IMR-90 (cell line): Measurements from ENCODE around the gene ANKRD33B. TPM values are rescaled to one million over a fixed set of nuclear protein-coding genes. Genes with fewer than 3 reads are reported as not detected.

Source experiments
- ATAC-seq: fragments of 200-7000 bp; cut with Tn5 transposase; 2 replicates; pipeline ENCODE4 v1.9.1; 2020; ENCODE audit warnings: low read depth, mild to moderate bottlenecking, moderate library complexity
- BruUV-seq: library from RNA; stranded (reverse); fragments of 400-500 nt; replicated peaks from 2 replicates; lab custom pipeline; 2021; lab: Mats Ljungman, UMichigan
- CTCF ChIA-PET: fragments of 300-600 bp; formaldehyde crosslinking; extraction: SDS; loops from one replicate; lab custom pipeline; 2021; ENCODE audit warnings: antibody characterized with exemption; lab: Yijun Ruan, JAX
- POLR2A ChIA-PET: fragments of 300-600 bp; sonication (Branson Sonifier 250); formaldehyde crosslinking; loops from one replicate; lab custom pipeline; 2022; ENCODE audit warnings: antibody characterized with exemption; ENCODE audit not compliant: unreplicated experiment; lab: Charles Lee
- DNase-seq: peaks from one replicate; pipeline ENCODE4 v3.0.0; 2013
- H2AFZ ChIP-seq: replicated peaks from 2 replicates; pipeline ENCODE3; 2013; ENCODE audit warnings: low read length, mild to moderate bottlenecking; ENCODE audit not compliant: poor library complexity
- H2AK5ac ChIP-seq: 2 replicates; pipeline ENCODE4 v1.6.1; 2013; ENCODE audit warnings: low read depth, low read length, inconsistent platforms
- H2AK9ac ChIP-seq: replicated peaks from 2 replicates; pipeline ENCODE3; 2013; ENCODE audit warnings: mild to moderate bottlenecking, low read depth, low read length, moderate library complexity; ENCODE audit not compliant: poor library complexity
- H2BK120ac ChIP-seq: 2 replicates; pipeline ENCODE4 v1.6.1; 2013; ENCODE audit warnings: low read depth, low read length, inconsistent platforms
- H2BK15ac ChIP-seq: 3 replicates; pipeline ENCODE4 v1.6.1; 2013; ENCODE audit warnings: low read depth, low read length, inconsistent platforms
- H2BK20ac ChIP-seq: 2 replicates; pipeline ENCODE4 v1.6.1; 2013; ENCODE audit warnings: low read depth, mild to moderate bottlenecking, inconsistent platforms, low read length, moderate library complexity
- H2BK5ac ChIP-seq: 2 replicates; pipeline ENCODE4 v1.6.1; 2013; ENCODE audit warnings: mild to moderate bottlenecking, low read depth, low read length, inconsistent platforms; ENCODE audit not compliant: poor library complexity, severe bottlenecking
- H3K14ac ChIP-seq: replicated peaks from 2 replicates; pipeline ENCODE4 v1.6.1; 2013; ENCODE audit warnings: low read depth, low read length, inconsistent platforms
- H3K18ac ChIP-seq: 2 replicates; pipeline ENCODE4 v1.6.1; 2013; ENCODE audit warnings: low read depth, low read length, control low read depth
- H3K23ac ChIP-seq: 2 replicates; pipeline ENCODE4 v1.6.1; 2013; ENCODE audit warnings: low read depth, low read length, inconsistent platforms
- H3K27ac ChIP-seq: 2 replicates; pipeline ENCODE4 v1.5.1; 2013; ENCODE audit warnings: mild to moderate bottlenecking, control low read depth, low read length; ENCODE audit not compliant: insufficient read depth
- H3K27me3 ChIP-seq: 2 replicates; pipeline ENCODE4 v1.6.1; 2013; ENCODE audit warnings: low read length; ENCODE audit not compliant: control insufficient read depth, insufficient read depth
- H3K36me3 ChIP-seq: 2 replicates; pipeline ENCODE4 v1.6.1; 2013; ENCODE audit warnings: low read length, mixed read lengths; ENCODE audit not compliant: control insufficient read depth, insufficient read depth
- H3K4ac ChIP-seq: 2 replicates; pipeline ENCODE4 v1.6.1; 2013; ENCODE audit warnings: low read depth, low read length, inconsistent platforms
- H3K4me1 ChIP-seq: 2 replicates; pipeline ENCODE4 v1.6.1; 2013; ENCODE audit warnings: low read length, mixed read lengths; ENCODE audit not compliant: control insufficient read depth, insufficient read depth
- H3K4me2 ChIP-seq: 2 replicates; pipeline ENCODE4 v1.6.1; 2013; ENCODE audit warnings: low read depth, mild to moderate bottlenecking, control low read depth, low read length, moderate library complexity
- H3K4me3 ChIP-seq: 2 replicates; pipeline ENCODE4 v1.5.1; 2013; ENCODE audit warnings: low read depth, mild to moderate bottlenecking, control low read depth, low read length, moderate library complexity; ENCODE audit not compliant: insufficient read depth
- H3K56ac ChIP-seq: 2 replicates; pipeline ENCODE4 v1.6.1; 2013; ENCODE audit warnings: low read length, inconsistent platforms; ENCODE audit not compliant: insufficient read depth; ENCODE audit errors: extremely low read depth
- H3K79me1 ChIP-seq, 2 experiments: 2 replicates each; pipeline ENCODE4 v1.6.1; 2013; ENCODE audit warnings: low read length in 2 of 2, inconsistent platforms in 1 of 2, low read depth in 1 of 2
- H3K9ac ChIP-seq: 2 replicates; pipeline ENCODE4 v1.6.1; 2013; ENCODE audit warnings: low read depth, low read length, control low read depth
- H3K9me1 ChIP-seq: 2 replicates; pipeline ENCODE4 v1.6.1; 2013; ENCODE audit warnings: low read length, inconsistent platforms; ENCODE audit not compliant: insufficient read depth
- H3K9me3 ChIP-seq: 2 replicates; pipeline ENCODE4 v1.6.1; 2013; ENCODE audit warnings: low read length; ENCODE audit not compliant: control insufficient read depth, insufficient read depth
- H4K20me1 ChIP-seq: 2 replicates; pipeline ENCODE4 v1.6.1; 2013; ENCODE audit warnings: low read length, inconsistent platforms; ENCODE audit not compliant: insufficient read depth
- H4K5ac ChIP-seq: 2 replicates; pipeline ENCODE4 v1.6.1; 2013; ENCODE audit warnings: mild to moderate bottlenecking, low read depth, low read length, control low read depth
- H4K8ac ChIP-seq, 2 experiments: 2 replicates each; pipeline ENCODE4 v1.6.1; 2013; ENCODE audit warnings: low read depth in 2 of 2, low read length in 2 of 2, control low read depth in 1 of 2, inconsistent platforms in 1 of 2
- H4K91ac ChIP-seq: 2 replicates; pipeline ENCODE4 v1.6.1; 2013; ENCODE audit warnings: low read depth, low read length, inconsistent platforms; ENCODE audit not compliant: insufficient read depth
- BHLHE40 ChIP-seq: fragments of 150-350 bp; IDR thresholded peaks from 2 replicates; pipeline ENCODE4 v1.6.1; 2016; ENCODE audit warnings: mild to moderate bottlenecking, low read depth, low read length
- CEBPB ChIP-seq: IDR thresholded peaks from 2 replicates; pipeline ENCODE4 v1.6.1; 2012; ENCODE audit warnings: low read depth, low read length, improper control_type of control experiment
- CHD1 ChIP-seq: IDR thresholded peaks from 2 replicates; pipeline ENCODE4 v1.6.1; 2012; ENCODE audit warnings: low read depth, low read length, improper control_type of control experiment
- FOS ChIP-seq: fragments of 150-350 bp; IDR thresholded peaks from 2 replicates; pipeline ENCODE4 v1.6.1; 2016; ENCODE audit warnings: low read depth, low read length
- MAZ ChIP-seq: IDR thresholded peaks from 2 replicates; pipeline ENCODE4 v1.6.1; 2012; ENCODE audit warnings: low read depth, mild to moderate bottlenecking, low read length, improper control_type of control experiment, moderate library complexity, borderline replicate concordance
- MXI1 ChIP-seq: IDR thresholded peaks from 2 replicates; pipeline ENCODE4 v1.6.1; 2012; ENCODE audit warnings: low read depth, mild to moderate bottlenecking, low read length, moderate library complexity, borderline replicate concordance
- RCOR1 ChIP-seq: IDR thresholded peaks from 2 replicates; pipeline ENCODE4 v1.6.1; 2012; ENCODE audit warnings: mild to moderate bottlenecking, low read length, improper control_type of control experiment; ENCODE audit not compliant: insufficient replicate concordance
- RFX5 ChIP-seq: IDR thresholded peaks from 2 replicates; pipeline ENCODE4 v1.8.0; 2012; ENCODE audit warnings: low read depth, mild to moderate bottlenecking, low read length, moderate library complexity
- SMC3 ChIP-seq: fragments of 150-350 bp; IDR thresholded peaks from 2 replicates; pipeline ENCODE4 v1.6.1; 2016; ENCODE audit warnings: low read depth, mild to moderate bottlenecking, antibody characterized with exemption, low read length, moderate library complexity
- WGBS, 2 experiments: methylation state at CpG; one replicate each; pipeline versions ENCODE4 v1.1.5 to v1.1.7; 2013; ENCODE audit warnings: missing lambda C conversion rate in 2 of 2; ENCODE audit not compliant: insufficient read length in 1 of 2; ENCODE audit errors: extremely low coverage in 2 of 2; 5-methylcytosine and 5-hydroxymethylcytosine counted together
- dilution Hi-C: fragments of 300-500 bp; cut with HindIII; formaldehyde crosslinking; loops from one replicate; pipeline ENCODE4 v1.14.3; 2018; ENCODE audit warnings: low sequenced_read_pairs; ENCODE audit not compliant: unreplicated experiment
- in situ Hi-C: fragments of 300-500 bp; cut with MboI; formaldehyde crosslinking; loops from 3 replicates; pipeline ENCODE4 v1.14.3; 2019; ENCODE audit warnings: low sequenced_read_pairs, inconsistent platforms, mixed read lengths
- intact Hi-C: fragments of 100-400 bp; cut with micrococcal nuclease; formaldehyde crosslinking; loops from 2 replicates; pipeline ENCODE4 v1.10.0; 2022
- polyA plus RNA-seq, 3 experiments: library from polyadenylated mRNA; depleted of rRNA; stranded (reverse); fragments of >200 nt; gene quantifications; 2 replicates each; pipeline ENCODE4 v1.2.3, GENCODE V29; 2012; ENCODE audit warnings: low replicate concordance in 1 of 3
- total RNA-seq: library from RNA; depleted of rRNA; stranded (reverse); fragments of >200 nt; gene quantifications from 2 replicates; pipeline ENCODE4 v1.2.3, GENCODE V29; 2012
- TF ChIP-seq, protein P1 (sequence below): fragments of 150-350 bp; IDR thresholded peaks from 2 replicates; pipeline ENCODE4 v1.6.1; 2017; ENCODE audit warnings: mild to moderate bottlenecking, antibody characterized with exemption, low read length, low read depth
- TF ChIP-seq, protein P2 (sequence below): conservative IDR thresholded peaks from 2 replicates; pipeline ENCODE4 v1.5.1; 2012; ENCODE audit warnings: mild to moderate bottlenecking, low read depth, low read length, improper control_type of control experiment

ANKRD33B gene
- total and polyA plus RNA-seq, 2 of the 4 experiments (the other 2 are of a cell fraction): 2.5 to 3.3 TPM

DNA sequence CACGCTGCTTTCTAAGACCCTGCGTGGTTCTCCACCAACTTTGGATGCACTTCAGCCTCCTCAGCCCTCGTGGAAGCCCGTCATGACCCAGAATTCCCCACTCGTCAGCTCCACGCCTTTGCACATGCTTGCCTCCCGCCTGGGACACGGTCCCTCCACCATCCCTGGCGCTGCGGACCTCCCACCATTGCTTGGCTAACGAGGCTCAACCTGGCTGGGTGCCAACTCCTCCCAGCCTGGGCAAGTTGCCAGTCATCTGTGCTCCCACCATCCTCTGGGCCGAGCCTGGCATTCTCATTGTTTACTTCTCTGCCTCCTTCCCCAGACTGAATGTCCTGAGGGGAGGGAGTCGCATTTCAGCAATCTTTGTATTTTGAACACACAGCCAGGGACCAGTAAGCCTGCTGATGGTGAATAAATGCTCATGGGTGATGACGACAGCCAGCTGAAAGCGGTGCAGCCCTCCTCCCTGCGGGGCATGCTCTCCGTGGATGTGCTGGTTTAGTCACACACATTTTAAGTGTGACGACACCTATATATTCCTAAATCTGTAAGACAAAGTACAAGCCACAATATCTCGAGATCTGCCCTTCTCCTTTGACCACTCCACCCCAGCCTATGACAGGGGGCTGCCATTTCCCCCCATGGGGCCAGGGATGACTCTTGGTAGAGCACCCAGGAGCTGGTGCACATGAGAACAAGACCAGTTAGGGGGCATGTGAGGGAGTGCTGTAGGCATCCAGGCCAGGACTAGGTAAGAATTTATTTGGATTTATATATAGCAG is 37.6 kb downstream of the ANKRD33B start:
- peak overlapping the region; percentile 77 for H2AK9ac ChIP-seq
- peak overlapping the region; percentile 67 for H2AK5ac ChIP-seq
- no peaks in the 10 kb centered on the region for H3K9me3 ChIP-seq
- 0 out of 2 replicates have a peak overlapping the region, but pooled peaks have one; percentile 14 for H2BK120ac ChIP-seq
- 0 out of 2 replicates have a peak overlapping the region, but pooled peaks have one; percentile 19 for H3K56ac ChIP-seq
- no peaks in the 10 kb centered on the region for H3K27me3 ChIP-seq
- peak overlapping the region; percentile 41; the same call in 1 of the 2 replicates for H3K14ac ChIP-seq
- in situ Hi-C loops: no loop called here
- H3K9ac ChIP-seq: no peak overlapping the region
- WGBS, 2 experiments: 36% methylated on average over 8 of the region's 19 CpGs; no CpG with 5 or more reads in 1 of the 2 experiments
- no peak overlapping the region for H4K5ac ChIP-seq
- peak overlapping the region; percentile 3 for H2BK5ac ChIP-seq
- peak overlapping the region in 1 of 2 experiments; percentile 13; a peak in 2 of 4 replicates for H4K8ac ChIP-seq
- peak; percentile 88 for ATAC-seq
- dilution Hi-C loops: no loop called here
- ChIA-PET POLR2A (no interaction called here), CTCF (no interaction called here)
- H2AFZ ChIP-seq: peak overlapping the region; percentile 84
- no TSS peak for BruUV-seq
- intact Hi-C loops: no loop called here
- H3K4me1 ChIP-seq: peaks cover 10% of the 10 kb centered on the region
- peak overlapping the region; percentile 7; the same call in 1 of the 2 replicates for H3K4me2 ChIP-seq
- TF ChIP-seq FOS (no peak), MXI1 (peak; percentile 45; the same call in 1 of the 2 replicates), CHD1 (no peak), MAZ (peak; percentile 40; the same call in 1 of the 2 replicates), BHLHE40 (no peak), RCOR1 (peak; percentile 71), CEBPB (peak; percentile 64), RFX5 (no peak), SMC3 (no peak)
- TF ChIP-seq, protein P1, sequence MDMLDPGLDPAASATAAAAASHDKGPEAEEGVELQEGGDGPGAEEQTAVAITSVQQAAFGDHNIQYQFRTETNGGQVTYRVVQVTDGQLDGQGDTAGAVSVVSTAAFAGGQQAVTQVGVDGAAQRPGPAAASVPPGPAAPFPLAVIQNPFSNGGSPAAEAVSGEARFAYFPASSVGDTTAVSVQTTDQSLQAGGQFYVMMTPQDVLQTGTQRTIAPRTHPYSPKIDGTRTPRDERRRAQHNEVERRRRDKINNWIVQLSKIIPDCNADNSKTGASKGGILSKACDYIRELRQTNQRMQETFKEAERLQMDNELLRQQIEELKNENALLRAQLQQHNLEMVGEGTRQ: no peak
- TF ChIP-seq, protein P2, sequence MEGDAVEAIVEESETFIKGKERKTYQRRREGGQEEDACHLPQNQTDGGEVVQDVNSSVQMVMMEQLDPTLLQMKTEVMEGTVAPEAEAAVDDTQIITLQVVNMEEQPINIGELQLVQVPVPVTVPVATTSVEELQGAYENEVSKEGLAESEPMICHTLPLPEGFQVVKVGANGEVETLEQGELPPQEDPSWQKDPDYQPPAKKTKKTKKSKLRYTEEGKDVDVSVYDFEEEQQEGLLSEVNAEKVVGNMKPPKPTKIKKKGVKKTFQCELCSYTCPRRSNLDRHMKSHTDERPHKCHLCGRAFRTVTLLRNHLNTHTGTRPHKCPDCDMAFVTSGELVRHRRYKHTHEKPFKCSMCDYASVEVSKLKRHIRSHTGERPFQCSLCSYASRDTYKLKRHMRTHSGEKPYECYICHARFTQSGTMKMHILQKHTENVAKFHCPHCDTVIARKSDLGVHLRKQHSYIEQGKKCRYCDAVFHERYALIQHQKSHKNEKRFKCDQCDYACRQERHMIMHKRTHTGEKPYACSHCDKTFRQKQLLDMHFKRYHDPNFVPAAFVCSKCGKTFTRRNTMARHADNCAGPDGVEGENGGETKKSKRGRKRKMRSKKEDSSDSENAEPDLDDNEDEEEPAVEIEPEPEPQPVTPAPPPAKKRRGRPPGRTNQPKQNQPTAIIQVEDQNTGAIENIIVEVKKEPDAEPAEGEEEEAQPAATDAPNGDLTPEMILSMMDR: no peak
- no peaks in the 10 kb centered on the region for H3K36me3 ChIP-seq
- H4K20me1 ChIP-seq: peaks cover 26% of the 10 kb centered on the region; the same call in 1 of the 2 replicates
- no peak overlapping the region; the same call in 2 of the 3 replicates for H2BK15ac ChIP-seq
- peaks cover 8 to 49% of the 10 kb centered on the region in 2 experiments for H3K79me1 ChIP-seq
- H3K4ac ChIP-seq: peak overlapping the region; percentile 7
- H3K27ac ChIP-seq: peak overlapping the region; percentile 15; the same call in 1 of the 2 replicates
- H2BK20ac ChIP-seq: peak overlapping the region; percentile 8
- H3K23ac ChIP-seq: 0 out of 2 replicates have a peak overlapping the region, but pooled peaks have one; percentile 39
- H3K4me3 ChIP-seq: no peak overlapping the region
- no peak overlapping the region for H3K18ac ChIP-seq
- H4K91ac ChIP-seq: peak overlapping the region; percentile 9; the same call in 1 of the 2 replicates
- H3K9me1 ChIP-seq: peaks cover 15% of the 10 kb centered on the region
- DNase-seq: peak; percentile 91
